ENCODE results near the gene KIF11.

DNA sequence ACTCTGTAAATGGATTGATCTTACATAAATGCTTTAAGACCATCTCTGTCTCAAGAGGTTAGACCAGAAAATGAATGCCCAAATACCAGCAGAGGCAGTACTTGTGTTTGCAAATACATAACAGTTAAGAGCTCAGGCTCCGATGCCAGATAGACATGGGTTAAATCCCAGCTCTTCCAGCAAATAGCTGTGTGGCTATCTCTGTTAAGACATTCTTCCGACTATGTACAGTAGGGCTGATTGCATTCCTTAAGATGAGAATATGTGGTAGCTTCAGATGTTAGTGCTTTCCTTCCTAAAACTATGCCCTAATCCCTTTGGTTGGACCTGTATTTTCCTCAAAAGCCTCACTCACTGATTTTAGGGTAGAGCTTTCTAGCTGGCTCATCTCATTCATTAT is 21.3 kb upstream of the KIF11 start:
- TF ChIP-seq, protein P1, sequence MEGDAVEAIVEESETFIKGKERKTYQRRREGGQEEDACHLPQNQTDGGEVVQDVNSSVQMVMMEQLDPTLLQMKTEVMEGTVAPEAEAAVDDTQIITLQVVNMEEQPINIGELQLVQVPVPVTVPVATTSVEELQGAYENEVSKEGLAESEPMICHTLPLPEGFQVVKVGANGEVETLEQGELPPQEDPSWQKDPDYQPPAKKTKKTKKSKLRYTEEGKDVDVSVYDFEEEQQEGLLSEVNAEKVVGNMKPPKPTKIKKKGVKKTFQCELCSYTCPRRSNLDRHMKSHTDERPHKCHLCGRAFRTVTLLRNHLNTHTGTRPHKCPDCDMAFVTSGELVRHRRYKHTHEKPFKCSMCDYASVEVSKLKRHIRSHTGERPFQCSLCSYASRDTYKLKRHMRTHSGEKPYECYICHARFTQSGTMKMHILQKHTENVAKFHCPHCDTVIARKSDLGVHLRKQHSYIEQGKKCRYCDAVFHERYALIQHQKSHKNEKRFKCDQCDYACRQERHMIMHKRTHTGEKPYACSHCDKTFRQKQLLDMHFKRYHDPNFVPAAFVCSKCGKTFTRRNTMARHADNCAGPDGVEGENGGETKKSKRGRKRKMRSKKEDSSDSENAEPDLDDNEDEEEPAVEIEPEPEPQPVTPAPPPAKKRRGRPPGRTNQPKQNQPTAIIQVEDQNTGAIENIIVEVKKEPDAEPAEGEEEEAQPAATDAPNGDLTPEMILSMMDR (IDR thresholded peaks at IDR 0.05) = no peak
- TF ChIP-seq POLR2AphosphoS5 (IDR thresholded peaks at IDR 0.05; ENCODE audit: low read depth, low read length) (no peak), REST (IDR thresholded peaks at IDR 0.05; ENCODE audit: insufficient read depth in 1 of 2, low read depth in 2 of 2, low read length in 1 of 2) (no peak), SIN3A (IDR thresholded peaks at IDR 0.05; ENCODE audit: borderline replicate concordance, insufficient read depth, low read depth, low read length) (no peak)
